SK-N-SH (cell line): ENCODE measurements around the gene GRIK1.

ENCODE experiments used
- EZH2phosphoT487 ChIP-seq: fragments of 200-600 bp; sonication (generic); IDR thresholded peaks from 2 replicates; pipeline ENCODE4 v1.6.1; 2017; ENCODE audit warnings: low read depth, mixed run types, mild to moderate bottlenecking, antibody characterized with exemption, moderate library complexity, borderline replicate concordance
- JUND ChIP-seq: IDR thresholded peaks from 2 replicates; pipeline ENCODE4 v1.4.0; 2012
- RCOR1 ChIP-seq: fragments of 150-350 bp; IDR thresholded peaks from 2 replicates; pipeline ENCODE4 v1.6.1; 2017; ENCODE audit warnings: antibody characterized with exemption, low read length
- SIN3A ChIP-seq: IDR thresholded peaks from 2 replicates; pipeline ENCODE4 v1.6.1; 2012; ENCODE audit warnings: low read depth, mild to moderate bottlenecking, low read length, moderate library complexity, borderline replicate concordance
- YY1 ChIP-seq: IDR thresholded peaks from 2 replicates; pipeline ENCODE4 v1.4.0; 2012; ENCODE audit warnings: low read depth, mild to moderate bottlenecking
- TF ChIP-seq, protein P1 (sequence below): IDR thresholded peaks from 2 replicates; pipeline ENCODE4 v1.4.0; 2012; ENCODE audit warnings: low read depth
- TF ChIP-seq, protein P2 (sequence below): IDR thresholded peaks from 2 replicates; pipeline ENCODE4 v1.4.0; 2012; ENCODE audit warnings: low read depth, borderline replicate concordance
- TF ChIP-seq, protein P3 (sequence below): fragments of 200-600 bp; sonication (generic); IDR thresholded peaks from 2 replicates; pipeline ENCODE4 v1.6.1; 2017; ENCODE audit warnings: antibody characterized with exemption, mild to moderate bottlenecking, moderate library complexity
- TF ChIP-seq, protein P4 (sequence below): IDR thresholded peaks from 2 replicates; pipeline ENCODE4; 2012

DNA sequence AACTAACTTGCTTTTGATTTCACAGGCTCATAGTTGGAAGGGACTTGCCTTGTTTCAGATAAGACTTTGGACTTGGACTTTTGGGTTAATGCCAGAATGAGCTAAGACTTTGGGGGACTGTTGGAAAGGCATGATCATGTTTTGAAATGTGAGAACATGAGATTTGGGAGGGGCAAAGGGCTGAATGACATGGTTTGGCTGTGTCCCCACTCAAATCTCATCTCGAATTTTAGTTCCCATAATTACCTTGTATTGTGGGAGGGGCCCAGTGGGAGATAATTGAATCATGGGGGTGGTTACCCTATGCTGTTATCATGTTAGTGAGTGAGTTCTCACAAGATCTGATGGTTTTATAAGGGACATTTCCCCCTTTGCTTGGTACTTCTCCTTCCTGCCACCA is 222.1 kb downstream of the GRIK1 start:
- TF ChIP-seq, protein P1, sequence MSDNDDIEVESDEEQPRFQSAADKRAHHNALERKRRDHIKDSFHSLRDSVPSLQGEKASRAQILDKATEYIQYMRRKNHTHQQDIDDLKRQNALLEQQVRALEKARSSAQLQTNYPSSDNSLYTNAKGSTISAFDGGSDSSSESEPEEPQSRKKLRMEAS = no peak
- TF ChIP-seq, protein P2, sequence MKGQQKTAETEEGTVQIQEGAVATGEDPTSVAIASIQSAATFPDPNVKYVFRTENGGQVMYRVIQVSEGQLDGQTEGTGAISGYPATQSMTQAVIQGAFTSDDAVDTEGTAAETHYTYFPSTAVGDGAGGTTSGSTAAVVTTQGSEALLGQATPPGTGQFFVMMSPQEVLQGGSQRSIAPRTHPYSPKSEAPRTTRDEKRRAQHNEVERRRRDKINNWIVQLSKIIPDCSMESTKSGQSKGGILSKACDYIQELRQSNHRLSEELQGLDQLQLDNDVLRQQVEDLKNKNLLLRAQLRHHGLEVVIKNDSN = no peak
- TF ChIP-seq, protein P3, sequence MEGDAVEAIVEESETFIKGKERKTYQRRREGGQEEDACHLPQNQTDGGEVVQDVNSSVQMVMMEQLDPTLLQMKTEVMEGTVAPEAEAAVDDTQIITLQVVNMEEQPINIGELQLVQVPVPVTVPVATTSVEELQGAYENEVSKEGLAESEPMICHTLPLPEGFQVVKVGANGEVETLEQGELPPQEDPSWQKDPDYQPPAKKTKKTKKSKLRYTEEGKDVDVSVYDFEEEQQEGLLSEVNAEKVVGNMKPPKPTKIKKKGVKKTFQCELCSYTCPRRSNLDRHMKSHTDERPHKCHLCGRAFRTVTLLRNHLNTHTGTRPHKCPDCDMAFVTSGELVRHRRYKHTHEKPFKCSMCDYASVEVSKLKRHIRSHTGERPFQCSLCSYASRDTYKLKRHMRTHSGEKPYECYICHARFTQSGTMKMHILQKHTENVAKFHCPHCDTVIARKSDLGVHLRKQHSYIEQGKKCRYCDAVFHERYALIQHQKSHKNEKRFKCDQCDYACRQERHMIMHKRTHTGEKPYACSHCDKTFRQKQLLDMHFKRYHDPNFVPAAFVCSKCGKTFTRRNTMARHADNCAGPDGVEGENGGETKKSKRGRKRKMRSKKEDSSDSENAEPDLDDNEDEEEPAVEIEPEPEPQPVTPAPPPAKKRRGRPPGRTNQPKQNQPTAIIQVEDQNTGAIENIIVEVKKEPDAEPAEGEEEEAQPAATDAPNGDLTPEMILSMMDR = no peak
- TF ChIP-seq, protein P4, sequence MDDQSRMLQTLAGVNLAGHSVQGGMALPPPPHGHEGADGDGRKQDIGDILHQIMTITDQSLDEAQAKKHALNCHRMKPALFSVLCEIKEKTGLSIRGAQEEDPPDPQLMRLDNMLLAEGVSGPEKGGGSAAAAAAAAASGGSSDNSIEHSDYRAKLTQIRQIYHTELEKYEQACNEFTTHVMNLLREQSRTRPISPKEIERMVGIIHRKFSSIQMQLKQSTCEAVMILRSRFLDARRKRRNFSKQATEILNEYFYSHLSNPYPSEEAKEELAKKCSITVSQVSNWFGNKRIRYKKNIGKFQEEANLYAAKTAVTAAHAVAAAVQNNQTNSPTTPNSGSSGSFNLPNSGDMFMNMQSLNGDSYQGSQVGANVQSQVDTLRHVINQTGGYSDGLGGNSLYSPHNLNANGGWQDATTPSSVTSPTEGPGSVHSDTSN = no peak
- no peak for TF ChIP-seq RCOR1
- TF ChIP-seq EZH2phosphoT487 = no peak
- no peak for TF ChIP-seq YY1
- TF ChIP-seq JUND = no peak
- TF ChIP-seq SIN3A = no peak
